GM12878 (cell line): ENCODE results near the gene PSMA7.

Experiments
- POLR2A ChIP-seq: IDR thresholded peaks from 2 replicates; pipeline ENCODE4 v1.6.1; 2011; ENCODE audit warnings: low read depth, mild to moderate bottlenecking, low read length
- TF ChIP-seq, protein P1 (sequence below), 3 experiments: IDR thresholded peaks in 2 of 3; conservative IDR thresholded peaks in 1 of 3; 2 replicates each; pipeline ENCODE4 v1.5.1; 2011; ENCODE audit warnings: low read depth in 3 of 3, low read length in 3 of 3, mild to moderate bottlenecking in 3 of 3, control low read depth in 2 of 3, moderate library complexity in 2 of 3, inconsistent platforms in 1 of 3, mixed read lengths in 1 of 3; ENCODE audit not compliant: control insufficient read depth in 2 of 3, insufficient read depth in 1 of 3; ENCODE audit errors: extremely low read depth in 1 of 3

DNA sequence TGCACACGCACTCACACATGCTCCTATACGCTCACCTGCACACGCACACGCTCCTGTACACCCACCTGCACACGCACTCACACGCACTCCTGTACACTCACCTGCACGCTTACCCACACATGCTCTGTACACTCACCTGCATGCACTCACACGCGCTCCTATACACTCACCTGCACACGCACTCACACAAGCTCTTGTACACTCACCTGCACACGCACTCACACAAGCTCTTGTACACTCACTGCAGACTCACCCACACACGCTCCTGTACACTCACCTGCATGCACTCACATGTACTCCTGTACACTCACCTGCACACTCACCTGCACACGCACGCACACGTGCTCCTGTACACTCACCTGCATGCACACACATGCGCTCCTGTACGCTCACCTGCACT is 55.6 kb downstream of the PSMA7 start:
- TF ChIP-seq, protein P1, sequence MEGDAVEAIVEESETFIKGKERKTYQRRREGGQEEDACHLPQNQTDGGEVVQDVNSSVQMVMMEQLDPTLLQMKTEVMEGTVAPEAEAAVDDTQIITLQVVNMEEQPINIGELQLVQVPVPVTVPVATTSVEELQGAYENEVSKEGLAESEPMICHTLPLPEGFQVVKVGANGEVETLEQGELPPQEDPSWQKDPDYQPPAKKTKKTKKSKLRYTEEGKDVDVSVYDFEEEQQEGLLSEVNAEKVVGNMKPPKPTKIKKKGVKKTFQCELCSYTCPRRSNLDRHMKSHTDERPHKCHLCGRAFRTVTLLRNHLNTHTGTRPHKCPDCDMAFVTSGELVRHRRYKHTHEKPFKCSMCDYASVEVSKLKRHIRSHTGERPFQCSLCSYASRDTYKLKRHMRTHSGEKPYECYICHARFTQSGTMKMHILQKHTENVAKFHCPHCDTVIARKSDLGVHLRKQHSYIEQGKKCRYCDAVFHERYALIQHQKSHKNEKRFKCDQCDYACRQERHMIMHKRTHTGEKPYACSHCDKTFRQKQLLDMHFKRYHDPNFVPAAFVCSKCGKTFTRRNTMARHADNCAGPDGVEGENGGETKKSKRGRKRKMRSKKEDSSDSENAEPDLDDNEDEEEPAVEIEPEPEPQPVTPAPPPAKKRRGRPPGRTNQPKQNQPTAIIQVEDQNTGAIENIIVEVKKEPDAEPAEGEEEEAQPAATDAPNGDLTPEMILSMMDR (IDR thresholded peaks at IDR 0.05 in 2 of 3, conservative IDR thresholded peaks at IDR 0.05 in 1 of 3; ENCODE audit: control insufficient read depth in 2 of 3, extremely low read depth in 1 of 3, insufficient read depth in 1 of 3, low read depth in 3 of 3, low read length in 3 of 3): no peak
- TF ChIP-seq POLR2A: no peak
